NCI-H2107 treated with DMSO at 0.1 percent for 48 hours (cell line): ENCODE results near the gene LRRFIP2.

Experiments used
- DNase-seq: peaks from one replicate; lab custom pipeline; 2025; ENCODE audit not compliant: unreplicated experiment; lab: John Stamatoyannopoulos, UW

LRRFIP2 gene

DNA sequence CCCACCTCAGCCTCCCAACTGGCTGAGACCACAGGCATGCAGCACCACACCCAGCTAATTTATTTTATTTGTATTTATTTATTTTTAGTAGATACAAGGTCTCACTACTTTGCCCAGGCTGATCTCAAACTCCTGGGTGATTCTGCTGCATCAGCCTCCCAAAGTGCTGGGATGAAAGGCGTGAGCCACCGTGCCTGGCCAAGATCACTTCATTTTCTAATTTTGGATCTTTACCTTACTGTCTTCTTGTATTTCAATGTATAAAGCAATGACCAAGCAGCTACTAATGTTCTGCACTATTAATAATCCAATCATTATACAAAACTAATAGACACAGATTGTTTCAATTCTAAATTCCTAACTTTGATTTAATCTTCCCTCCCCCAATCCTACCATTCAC lies 56.2 kb downstream of the LRRFIP2 start:
- DNase-seq = no peak

DNA sequence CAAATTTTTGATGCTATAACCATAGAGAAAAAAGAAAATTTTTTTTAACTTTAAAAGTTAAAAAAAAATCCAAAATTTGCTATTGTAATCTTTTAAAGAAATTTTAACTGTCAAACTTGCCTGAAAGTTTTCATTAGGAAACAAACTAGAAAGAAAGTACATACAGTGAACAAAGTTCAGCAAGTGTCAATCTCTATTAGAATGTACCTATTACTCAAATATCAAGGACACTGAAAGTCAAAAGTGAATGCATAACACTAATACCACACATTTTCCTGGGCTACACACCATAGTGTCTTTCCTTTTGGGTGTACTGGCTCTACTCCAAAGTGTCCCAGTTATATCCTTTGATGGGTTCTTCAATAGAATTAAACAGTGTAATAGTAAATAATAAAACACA lies 56.8 kb downstream of the LRRFIP2 start:
- no peak for DNase-seq

DNA sequence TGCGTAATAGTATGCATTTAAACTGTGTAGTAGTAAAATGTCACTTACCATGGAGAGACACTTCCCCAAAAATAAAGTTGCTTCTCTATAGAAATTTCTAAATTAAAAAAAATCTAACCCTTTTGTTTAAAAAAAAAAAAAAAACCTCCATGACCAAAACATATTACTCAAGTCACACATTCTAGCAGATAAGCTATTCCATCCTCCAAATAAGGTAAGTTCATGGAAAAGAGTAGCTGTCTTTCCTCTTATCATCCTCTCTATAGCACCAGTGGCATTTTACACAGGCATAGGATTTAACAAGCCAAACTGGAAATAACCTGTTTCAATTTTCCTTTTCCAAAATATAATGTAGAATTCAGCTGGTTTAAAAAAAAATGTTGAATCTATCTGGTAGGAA lies 57.4 kb downstream of the LRRFIP2 start:
- DNase-seq = no peak

DNA sequence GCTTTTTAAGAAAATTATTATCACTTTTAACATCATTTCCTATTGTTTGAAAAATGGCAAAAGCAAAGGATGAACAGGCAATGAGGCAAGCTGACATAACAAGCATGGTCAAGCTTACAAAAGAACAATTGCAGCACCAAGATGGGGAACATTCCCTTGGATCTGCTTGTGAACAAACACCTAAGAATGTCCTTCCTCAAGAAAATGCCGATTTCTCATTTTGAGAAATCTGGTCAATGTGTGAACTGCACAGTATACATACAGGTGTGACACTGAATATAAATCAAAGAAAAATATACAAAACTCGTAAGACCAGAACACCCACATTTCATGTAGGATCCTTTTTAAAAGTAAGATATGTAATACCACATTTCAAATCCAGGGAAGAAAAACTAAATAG lies 58.9 kb downstream of the LRRFIP2 start:
- DNase-seq = no peak

DNA sequence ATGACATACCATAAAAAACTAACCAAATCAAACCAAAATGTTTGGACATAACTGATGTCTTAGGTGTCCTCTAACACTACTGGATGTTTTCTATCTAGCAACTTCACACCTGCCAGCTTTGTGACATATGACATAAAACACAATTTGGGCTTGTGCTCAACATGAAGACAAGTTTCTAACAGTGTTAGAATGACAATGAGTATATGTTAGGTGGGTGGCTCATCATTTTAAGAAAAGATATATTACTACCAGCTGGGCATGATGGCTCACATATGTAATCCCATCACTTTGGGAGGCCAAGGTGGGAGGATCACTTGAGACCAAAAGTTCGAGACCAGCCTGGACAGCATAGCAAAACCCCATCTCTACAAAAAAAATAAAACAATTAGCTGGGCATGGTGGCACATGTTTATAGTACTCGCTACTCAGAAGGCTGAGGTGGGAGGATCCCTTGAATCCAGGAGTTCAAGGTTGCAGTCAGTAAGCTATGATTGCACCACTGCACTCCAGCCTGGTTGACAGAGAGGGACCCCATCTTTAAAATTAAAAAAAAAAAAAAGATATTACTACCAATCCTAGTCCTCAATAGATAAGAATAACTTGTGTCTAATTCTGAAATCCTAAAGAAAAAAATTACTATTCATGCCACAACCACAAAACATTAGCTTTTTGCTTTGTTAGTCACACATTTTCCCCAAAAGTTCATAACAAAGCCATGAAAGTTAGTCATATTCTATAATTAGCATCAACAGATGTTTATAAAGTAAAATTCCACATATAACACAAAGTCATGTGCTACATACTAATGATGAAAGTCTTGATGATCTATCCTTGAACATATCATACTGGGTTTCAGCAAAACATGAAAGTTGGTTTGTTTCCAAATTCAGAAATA lies 59.9 kb downstream of the LRRFIP2 start:
- DNase-seq = no peak

DNA sequence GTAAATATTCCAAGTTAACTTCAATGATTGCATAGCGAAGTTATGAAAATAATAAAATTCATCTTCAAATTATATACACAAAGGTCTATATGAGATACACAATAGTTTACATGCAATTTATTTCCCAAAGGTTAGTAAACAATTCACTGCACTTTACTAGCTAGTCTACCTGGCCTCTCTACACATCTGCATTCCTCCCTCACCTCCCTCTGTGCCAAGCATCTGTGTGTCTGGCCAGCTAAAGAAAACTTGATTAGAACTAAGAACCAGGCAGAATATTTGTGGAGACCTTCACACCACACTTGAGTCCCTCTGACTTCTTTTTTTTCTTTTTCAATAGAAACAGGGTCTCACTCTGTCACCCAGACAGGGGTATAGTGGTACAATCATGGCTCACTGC lies 61.4 kb downstream of the LRRFIP2 start:
- no peak for DNase-seq

DNA sequence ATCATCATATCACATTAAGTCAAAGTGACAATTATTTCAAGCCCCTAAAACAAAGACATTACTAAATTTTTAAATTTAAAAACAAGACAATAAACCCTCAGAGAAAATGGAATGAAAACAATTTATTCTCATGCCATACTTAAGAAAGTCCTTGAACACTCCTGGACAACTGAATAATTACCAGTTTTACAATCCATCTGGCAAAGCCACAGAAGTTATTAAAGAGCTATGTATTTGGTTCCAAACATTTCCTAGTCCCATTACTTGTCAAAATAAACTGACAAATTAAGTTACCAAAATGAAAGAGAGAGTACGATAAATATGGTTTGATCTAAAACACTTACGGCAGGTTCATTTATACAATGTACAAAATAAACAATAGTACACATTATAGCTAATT lies 63.2 kb downstream of the LRRFIP2 start:
- DNase-seq = no peak

DNA sequence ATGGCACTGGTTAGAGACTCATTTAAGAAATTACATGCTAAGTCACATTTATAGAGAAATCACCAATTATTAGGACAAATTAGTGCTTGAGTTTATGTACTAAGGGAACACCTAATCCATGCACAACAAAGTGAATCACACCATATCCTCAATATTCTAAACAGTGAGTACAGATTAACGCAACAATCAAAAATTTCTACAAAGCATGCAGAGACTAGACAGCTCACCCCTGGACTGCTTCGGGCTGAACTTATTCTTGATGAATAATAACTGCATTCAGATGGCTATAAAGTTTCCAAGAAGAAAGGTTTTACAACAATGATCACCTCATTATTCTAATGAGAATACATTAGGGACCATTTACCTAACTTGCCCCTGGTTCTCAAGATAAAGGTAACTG lies 66.5 kb downstream of the LRRFIP2 start:
- no peak for DNase-seq

DNA sequence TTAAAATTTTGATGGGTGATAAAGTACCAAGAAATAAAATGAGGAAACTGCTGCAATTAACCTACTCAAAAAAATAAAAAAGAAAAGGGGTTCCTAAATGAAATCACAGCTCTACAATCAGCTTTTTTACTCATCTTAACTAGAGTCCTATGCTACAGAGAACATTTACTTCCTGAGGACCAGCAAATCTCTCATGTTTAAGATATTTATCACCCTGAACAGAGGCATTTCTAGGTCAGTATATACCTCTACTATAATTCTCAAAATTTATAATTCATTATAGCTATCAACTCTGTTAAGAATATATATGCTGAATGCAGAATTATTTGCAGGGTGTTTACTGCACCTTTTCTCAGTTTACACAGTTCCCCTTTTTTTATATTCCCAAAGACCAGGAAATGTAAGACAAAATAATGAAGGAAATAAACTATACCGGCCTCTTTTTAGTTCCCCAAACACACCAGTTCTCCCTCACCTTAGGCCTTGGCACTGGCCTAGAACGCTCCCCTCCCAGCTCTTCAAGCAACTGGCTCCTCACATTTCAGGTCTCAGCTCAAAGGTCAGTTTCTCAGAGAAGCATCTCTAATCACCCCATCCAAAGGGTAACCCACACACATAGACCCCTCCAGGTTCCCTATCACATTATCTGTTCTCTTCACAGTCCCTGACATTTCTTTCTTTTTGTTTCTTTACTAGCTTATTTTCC lies 71.1 kb downstream of the LRRFIP2 start:
- DNase-seq = no peak

DNA sequence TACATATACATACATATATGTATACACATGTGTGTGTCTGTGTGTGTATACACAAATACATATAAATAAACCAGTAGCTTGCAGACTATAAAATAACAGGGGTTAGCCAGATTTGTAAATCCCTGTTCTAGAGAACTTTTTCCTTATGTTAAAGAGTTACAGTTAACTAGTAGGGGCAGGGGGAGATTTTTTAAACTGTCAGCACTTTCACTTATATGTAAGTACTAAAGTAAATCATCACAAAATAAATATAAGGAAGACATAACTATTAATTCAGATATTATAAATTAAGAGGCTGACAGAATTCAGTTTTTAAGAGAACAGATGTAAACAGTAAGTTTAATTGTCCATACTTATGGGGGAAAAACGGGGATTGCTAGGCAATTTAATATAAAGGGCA lies 74.0 kb downstream of the LRRFIP2 start:
- DNase-seq = no peak

DNA sequence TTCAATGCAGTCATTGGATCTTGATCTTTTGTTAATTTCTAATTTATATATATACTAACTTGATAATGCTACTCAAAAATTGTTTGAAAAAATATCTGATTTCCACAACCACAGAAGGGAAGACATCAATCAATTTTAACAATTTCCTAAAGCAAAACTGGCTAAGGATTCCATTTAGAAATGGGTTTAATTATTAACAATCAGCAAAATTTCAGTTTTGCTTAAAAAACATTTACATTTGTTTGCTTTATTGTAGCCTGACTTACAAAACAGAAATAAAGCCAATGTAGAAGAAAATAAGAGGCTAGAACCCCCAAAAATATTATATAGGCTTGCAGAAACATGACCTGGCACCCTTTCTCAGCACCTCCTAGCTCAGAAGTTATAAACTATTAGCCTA lies 74.9 kb downstream of the LRRFIP2 start:
- no peak for DNase-seq

DNA sequence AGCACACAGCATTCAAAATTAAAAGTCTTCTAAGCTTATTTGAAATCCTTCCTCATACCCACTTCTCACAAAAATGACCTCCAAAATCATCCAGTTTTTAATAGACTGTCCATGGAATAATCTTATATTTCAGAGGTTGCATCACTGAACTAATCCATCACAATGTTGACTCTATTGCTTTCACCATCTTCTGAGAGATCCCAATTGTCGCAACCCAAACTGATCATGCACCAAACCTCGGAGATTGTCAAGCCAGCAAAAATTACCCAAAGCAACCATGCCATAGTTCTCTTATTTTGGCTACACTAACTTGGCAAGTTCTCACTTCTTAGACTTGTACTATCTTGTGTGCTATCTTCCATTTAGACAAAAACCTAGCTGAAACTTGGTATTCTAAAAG lies 75.5 kb downstream of the LRRFIP2 start:
- no peak for DNase-seq

DNA sequence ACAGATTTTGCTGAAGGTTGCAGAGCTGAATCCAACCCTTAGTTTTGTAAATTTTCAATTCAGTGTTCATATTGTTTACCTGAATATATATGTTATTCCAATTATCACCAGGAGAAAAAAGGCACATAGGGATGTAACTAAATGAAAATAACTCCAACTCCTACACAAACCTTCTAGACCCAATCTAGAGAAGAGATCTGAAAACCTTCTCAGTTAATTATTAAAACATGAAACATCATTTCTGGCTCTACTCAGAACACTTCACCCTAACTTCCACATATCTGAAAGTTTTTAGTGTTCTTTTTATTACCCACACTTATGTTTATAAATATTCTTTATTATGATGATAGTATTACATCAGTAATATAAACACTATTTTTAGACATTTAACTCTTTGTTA lies 76.6 kb downstream of the LRRFIP2 start:
- DNase-seq = no peak

DNA sequence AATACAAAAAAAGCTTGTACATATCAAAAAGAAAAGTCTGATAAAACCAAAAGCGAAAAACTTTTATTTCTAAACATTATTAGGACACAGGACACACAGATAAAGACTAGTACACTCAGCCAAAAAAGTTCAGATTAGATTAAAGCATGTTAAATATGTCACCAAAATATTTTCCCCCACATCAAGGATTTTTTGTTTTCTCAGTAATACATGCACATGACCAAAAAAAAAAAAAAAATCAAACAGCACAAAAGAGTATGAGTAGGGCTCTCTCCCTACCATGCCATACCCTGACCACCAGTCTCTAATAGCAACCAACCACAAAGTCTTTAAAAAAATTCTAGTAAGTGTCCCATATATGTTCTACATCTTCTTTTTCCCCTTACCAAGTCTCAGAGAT lies 77.4 kb downstream of the LRRFIP2 start:
- DNase-seq = no peak

DNA sequence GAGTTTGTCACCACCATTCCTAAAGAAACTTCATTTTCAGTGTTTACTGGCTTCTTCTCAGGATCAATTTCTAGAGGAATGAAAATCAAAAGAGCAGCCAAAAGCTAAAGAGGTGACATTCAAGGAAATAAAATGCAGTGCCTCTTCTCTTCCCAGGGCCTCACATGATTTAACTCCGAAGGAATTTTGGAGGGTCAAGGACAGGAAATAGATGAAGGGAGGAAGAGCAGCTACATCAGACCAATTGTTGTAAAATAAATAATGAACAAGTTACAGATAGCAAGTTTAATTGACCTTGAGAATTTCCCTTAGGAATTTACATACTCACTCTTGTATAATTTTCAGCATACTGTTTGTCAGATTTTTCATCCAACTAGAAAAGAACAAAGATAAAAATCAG lies 78.1 kb downstream of the LRRFIP2 start:
- no peak for DNase-seq

DNA sequence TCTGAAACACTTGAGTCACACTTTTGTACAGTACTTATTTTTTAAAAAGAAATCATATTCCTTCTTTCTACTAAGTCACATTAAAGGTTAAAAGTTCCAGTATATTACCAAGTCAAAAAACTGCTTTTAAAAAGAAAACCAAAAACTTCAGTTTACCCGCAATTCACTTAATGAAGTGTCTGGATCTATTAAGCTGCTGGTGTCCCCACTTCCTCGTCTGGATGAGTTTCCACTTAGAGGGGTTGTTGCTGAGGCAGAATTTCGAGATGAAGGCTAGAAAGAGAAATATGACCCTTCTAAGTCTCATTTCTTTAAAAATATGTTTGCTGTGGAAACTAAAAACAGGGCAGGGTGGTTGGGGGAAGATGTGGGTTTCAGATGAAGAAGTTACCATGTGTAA lies 79.7 kb downstream of the LRRFIP2 start:
- no peak for DNase-seq

DNA sequence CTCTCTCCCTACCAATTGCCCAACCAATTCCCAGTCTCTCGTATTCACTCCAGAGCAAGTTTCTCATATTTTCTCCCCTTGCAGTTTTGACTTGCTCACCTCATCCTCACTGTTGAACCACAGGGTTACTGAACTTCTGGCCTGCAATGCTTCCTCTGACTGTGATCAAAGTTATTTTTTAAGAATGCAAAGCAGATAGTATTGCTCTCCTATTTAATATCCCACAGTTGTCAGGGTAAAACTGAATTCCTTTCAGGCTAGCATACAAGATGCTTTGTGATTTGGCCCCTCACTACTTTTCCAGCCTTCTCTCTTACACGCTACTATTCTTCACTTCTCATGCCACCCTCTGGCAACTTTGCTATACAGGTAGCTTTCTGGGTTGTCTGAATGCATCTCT lies 80.9 kb downstream of the LRRFIP2 start:
- DNase-seq = no peak

DNA sequence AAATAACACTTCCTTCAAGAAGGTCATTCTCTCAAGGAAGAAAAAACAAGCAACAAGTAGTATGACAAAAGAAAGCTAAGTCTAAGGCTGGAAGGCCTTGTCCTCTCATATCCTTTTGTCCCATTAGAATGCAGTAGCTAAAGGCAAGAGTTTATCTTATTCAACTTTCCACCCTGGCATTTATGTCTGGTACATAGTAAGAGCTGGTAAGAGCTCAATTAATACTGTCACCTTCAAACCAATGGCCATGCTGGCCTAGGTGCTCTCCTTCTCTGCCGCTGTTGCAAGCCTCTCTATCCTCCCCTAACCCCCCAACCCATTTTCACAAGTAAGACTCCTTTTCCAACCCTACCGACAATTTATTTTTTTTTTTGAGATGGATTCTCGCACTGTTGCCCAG lies 81.9 kb downstream of the LRRFIP2 start:
- DNase-seq = no peak

DNA sequence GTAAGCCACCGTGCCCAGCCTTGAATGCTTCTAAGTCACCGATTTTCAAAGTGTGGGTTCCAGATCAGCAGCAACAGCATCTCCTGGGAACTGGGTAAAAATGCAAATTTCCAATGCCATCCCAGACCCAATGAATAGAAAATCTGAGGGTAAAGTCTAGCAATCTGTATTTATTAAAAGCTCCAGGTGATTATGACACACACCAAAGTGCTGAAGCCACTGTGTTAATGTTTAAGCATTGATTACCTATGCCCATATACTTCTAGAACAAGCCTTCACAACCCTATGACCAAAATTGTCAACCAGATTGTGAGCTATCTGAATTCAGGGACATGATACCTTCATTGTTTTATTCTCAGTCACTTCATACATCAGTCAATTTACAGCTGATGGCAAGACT lies 86.5 kb downstream of the LRRFIP2 start:
- DNase-seq = no peak

DNA sequence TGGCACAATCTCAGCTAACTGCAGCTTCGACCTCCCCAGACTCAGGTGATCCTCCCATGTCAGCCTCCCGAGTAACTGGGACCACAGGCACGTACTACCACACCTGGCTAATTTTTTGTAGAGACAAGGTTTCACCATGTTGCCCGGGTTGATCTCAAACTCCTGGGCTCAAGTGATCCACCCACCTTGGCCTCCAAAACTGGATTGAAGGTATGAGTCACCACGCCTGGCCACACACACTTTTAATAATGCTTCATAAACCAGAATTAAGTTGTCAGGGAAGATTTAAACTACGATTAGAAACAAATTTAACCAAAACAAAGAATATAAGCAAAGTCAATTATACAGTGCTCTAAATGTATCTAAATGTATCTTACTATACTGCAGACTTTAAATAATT lies 87.5 kb downstream of the LRRFIP2 start:
- DNase-seq = no peak

DNA sequence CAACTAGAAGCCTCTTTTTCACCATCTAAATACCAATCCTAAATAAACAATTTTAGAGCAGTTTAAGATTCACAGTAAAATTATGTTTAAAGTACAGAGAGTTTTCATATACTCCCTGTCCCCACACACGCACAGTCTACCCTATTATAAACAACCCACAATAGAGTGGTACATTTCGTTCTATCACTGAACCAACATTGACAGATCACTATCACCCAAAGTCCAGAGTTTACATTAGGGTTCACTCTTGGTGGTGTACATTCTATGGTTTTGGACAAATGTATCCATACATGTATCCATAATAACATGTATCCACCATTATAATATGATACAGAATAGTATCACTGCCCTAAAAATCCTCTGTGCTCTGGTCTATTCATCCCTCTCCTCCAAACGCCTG lies 92.1 kb downstream of the LRRFIP2 start:
- DNase-seq = no peak

DNA sequence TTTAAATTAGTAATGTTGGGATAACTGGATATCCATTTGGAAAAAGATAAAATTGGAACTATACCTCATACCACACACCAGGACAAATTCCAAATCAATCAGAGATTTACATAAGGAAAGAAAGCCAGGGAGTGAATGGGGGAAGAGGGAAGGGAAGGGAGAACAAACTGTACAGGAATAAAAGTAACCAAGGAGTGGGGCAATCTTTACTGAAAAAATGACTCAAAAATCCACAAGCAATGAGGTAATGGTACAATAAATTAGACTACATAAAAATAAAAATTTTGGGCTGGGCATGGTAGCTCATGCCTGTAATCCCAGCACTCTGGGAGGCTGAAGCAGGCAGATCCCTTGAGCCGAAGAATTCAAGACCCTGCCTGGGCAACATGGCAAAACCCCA lies 98.4 kb downstream of the LRRFIP2 start:
- DNase-seq = no peak

DNA sequence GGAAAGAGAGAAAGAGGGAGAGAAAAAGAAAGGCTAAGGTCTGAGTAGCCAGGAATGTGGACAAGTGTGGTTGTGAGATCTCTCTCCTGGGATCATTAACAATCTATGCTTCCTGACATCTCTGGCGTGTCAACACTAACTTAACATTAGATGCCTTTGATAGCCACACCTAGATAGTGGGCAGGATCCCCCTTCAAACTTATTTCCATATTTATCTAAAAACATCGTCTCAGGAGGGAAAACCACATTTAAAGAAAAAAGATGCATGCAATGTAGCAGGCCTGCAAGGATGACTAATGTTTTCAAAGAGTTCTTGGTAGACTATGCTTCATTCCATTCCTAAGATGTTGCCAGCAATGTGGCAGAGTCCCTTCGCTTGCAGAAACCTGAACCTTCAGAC lies 100.2 kb downstream of the LRRFIP2 start:
- no peak for DNase-seq
